ENCODE measurements around the gene GABBR1. TPM values are rescaled to one million over a fixed set of nuclear protein-coding genes. Genes with fewer than 3 reads are reported as not detected.
A peak's percentile ranks its signal among the peaks of the same experiment; 100 is the strongest.

GABBR1 gene
- total RNA-seq, 1 experiment from 2014 or later: 146 TPM

DNA sequence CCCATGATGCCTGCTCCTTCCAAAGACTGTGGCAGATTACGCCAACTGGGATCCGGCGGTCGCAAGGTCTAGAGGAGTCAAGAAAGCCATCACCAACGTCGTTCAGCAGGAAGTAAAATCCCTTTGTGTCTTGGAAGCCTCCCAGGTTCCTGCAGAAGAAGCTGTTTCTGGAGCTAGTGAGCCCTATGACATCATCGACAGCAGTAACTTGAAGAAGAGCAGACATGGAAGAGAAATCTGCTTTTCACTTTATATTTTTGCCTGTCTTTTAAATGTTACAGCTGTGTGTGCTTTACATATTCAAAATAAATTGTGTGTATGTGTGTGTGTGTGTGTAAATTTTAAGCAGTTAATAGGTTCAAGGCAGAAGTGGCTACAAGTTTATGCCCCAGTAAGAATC is 55.4 kb downstream of the GABBR1 start:
- H2BK120ac ChIP-seq (ENCODE audit: low read depth, low read length, poor library complexity, severe bottlenecking): no peak overlapping the region
- H2BK12ac ChIP-seq (ENCODE audit: insufficient read length, low read depth, low read length): no peak overlapping the region
- no peaks in the 10 kb centered on the region; a peak in 1 of 5 replicates for H3K9me3 Mint-ChIP-seq
- no peak overlapping the region for H3K18ac ChIP-seq (ENCODE audit: insufficient read length, low read depth, low read length)
- H3K56ac ChIP-seq (ENCODE audit: insufficient read length, low read depth, low read length): no peak overlapping the region
- peaks cover 2% of the 10 kb centered on the region; the same call in 1 of the 2 replicates for H3K4me1 ChIP-seq (ENCODE audit: insufficient read depth, low read length)
- no peak overlapping the region for H3K4me2 ChIP-seq (ENCODE audit: insufficient read depth, insufficient read length, low read length)
- no peaks in the 10 kb centered on the region; the same call in 1 of the 2 replicates for H3K27me3 ChIP-seq (ENCODE audit: insufficient read depth, low read length)
- H3K4me1 Mint-ChIP-seq: peaks cover 9 to 11% of the 10 kb centered on the region in 2 experiments
- peaks cover 0 to 1% (median 0%) of the 10 kb centered on the region in 3 experiments; a peak in 1 of 7 replicates for H3K36me3 Mint-ChIP-seq (ENCODE audit: insufficient read depth in 1 of 3, low read depth in 3 of 3)
- no peak overlapping the region for H4K91ac ChIP-seq (ENCODE audit: insufficient read length, low read depth, low read length)
- WGBS (ENCODE audit: extremely low coverage, insufficient read length, low lambda C conversion rate): no CpG with 5 or more reads among the region's 7 CpGs
- peaks cover 9% of the 10 kb centered on the region for H3K27me3 Mint-ChIP-seq (ENCODE audit: low read depth)
- H3K4me3 Mint-ChIP-seq: no peak overlapping the region
- TF ChIP-seq, protein P1, sequence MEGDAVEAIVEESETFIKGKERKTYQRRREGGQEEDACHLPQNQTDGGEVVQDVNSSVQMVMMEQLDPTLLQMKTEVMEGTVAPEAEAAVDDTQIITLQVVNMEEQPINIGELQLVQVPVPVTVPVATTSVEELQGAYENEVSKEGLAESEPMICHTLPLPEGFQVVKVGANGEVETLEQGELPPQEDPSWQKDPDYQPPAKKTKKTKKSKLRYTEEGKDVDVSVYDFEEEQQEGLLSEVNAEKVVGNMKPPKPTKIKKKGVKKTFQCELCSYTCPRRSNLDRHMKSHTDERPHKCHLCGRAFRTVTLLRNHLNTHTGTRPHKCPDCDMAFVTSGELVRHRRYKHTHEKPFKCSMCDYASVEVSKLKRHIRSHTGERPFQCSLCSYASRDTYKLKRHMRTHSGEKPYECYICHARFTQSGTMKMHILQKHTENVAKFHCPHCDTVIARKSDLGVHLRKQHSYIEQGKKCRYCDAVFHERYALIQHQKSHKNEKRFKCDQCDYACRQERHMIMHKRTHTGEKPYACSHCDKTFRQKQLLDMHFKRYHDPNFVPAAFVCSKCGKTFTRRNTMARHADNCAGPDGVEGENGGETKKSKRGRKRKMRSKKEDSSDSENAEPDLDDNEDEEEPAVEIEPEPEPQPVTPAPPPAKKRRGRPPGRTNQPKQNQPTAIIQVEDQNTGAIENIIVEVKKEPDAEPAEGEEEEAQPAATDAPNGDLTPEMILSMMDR (conservative IDR thresholded peaks at IDR 0.05): no peak
- H3K9ac ChIP-seq (ENCODE audit: extremely low read depth, insufficient read length, low read length): no peak overlapping the region
- no peak overlapping the region for H3K14ac ChIP-seq (ENCODE audit: insufficient read depth, low read length)
- H3K27ac Mint-ChIP-seq: peak overlapping the region in 1 of 3 experiments; percentile 17; a peak in 1 of 7 replicates
- no peak overlapping the region for H2BK20ac ChIP-seq (ENCODE audit: low read depth, low read length, poor library complexity, severe bottlenecking)
- H3T11ph ChIP-seq (ENCODE audit: low read length): no peak overlapping the region
- H3K27ac ChIP-seq (ENCODE audit: insufficient read length, low read depth, low read length): no peak overlapping the region
- H4K5ac ChIP-seq (ENCODE audit: insufficient read length, low read depth, low read length): no peak overlapping the region
- no peaks in the 10 kb centered on the region for H3K23me2 ChIP-seq (ENCODE audit: insufficient read length, low read depth, low read length, poor library complexity, severe bottlenecking)
- no peaks in the 10 kb centered on the region for H3K79me1 ChIP-seq (ENCODE audit: insufficient read depth, low read depth, low read length, poor library complexity, severe bottlenecking)
- H3K9me3 ChIP-seq (ENCODE audit: control insufficient read depth, low read depth, low read length): no peaks in the 10 kb centered on the region
- H3K23ac ChIP-seq (ENCODE audit: insufficient read length, low read depth, low read length): no peak overlapping the region
- H3K79me2 ChIP-seq (ENCODE audit: insufficient read depth, low read length): no peaks in the 10 kb centered on the region
- no peak overlapping the region for H4K8ac ChIP-seq (replicated peaks; ENCODE audit: insufficient read length, low read depth, low read length)
- DNase-seq: no peak
- no peak overlapping the region; the same call in 1 of the 2 replicates for H3K4ac ChIP-seq (ENCODE audit: low read depth, low read length)
- no peaks in the 10 kb centered on the region for H4K20me1 ChIP-seq (ENCODE audit: control insufficient read depth, insufficient read depth, insufficient read length)
- no peak overlapping the region for H2BK5ac ChIP-seq (ENCODE audit: insufficient read length, low read length)
- no peak overlapping the region for H2AK5ac ChIP-seq (ENCODE audit: insufficient read length, low read length)
- H2BK15ac ChIP-seq (ENCODE audit: low read depth, low read length): no peak overlapping the region
- H2AFZ ChIP-seq (ENCODE audit: low read length): no peak overlapping the region
